PC-3 (cell line): ENCODE results near the gene DDX10.

Source experiments
- CTCF ChIP-seq: fragments of 300-600 bp; sonication (generic); conservative IDR thresholded peaks from 2 replicates; pipeline ENCODE4 v1.5.1; 2017; ENCODE audit warnings: antibody characterized with exemption, low read depth, mild to moderate bottlenecking, low read length
- EZH2 ChIP-seq: fragments of 300-600 bp; sonication (generic); IDR thresholded peaks from one replicate; pipeline ENCODE4 v1.6.1; 2017; ENCODE audit warnings: antibody characterized with exemption, mild to moderate bottlenecking, low read length; ENCODE audit not compliant: unreplicated experiment

- TF ChIP-seq CTCF (no peak), EZH2 (no peak)
These were observed 4.8 kb downstream of the DDX10 start for GRCh38 chr11:108669711-108670110.
